Caco-2 (cell line): ENCODE measurements around the gene FKBP14. TPM values are rescaled to one million over a fixed set of nuclear protein-coding genes. Genes with fewer than 3 reads are reported as not detected.

ENCODE experiments used
- BruUV-seq: library from RNA; stranded (reverse); fragments of 400-500 nt; replicated peaks from 2 replicates; lab custom pipeline; 2021; lab: Mats Ljungman, UMichigan
- CTCF ChIA-PET: fragments of 300-600 bp; sonication (Branson Sonifier 250); formaldehyde crosslinking; loops from one replicate; lab custom pipeline; 2022; ENCODE audit warnings: antibody characterized with exemption; lab: Charles Lee
- POLR2A ChIA-PET: fragments of 300-600 bp; sonication (Branson Sonifier 250); formaldehyde crosslinking; loops from one replicate; lab custom pipeline; 2022; ENCODE audit warnings: antibody characterized with exemption; lab: Charles Lee
- DNase-seq, 2 experiments: peaks; one replicate each; pipeline versions ENCODE4 v3.0.0 to v3.0.0-alpha.2; 2020 to 2022
- H3K27me3 ChIP-seq: replicated peaks from 2 replicates; pipeline ENCODE4 v1.6.0; 2011; ENCODE audit warnings: low read length; ENCODE audit not compliant: control insufficient read depth, insufficient read depth
- H3K36me3 ChIP-seq: 2 replicates; pipeline ENCODE4 v1.5.1; 2011; ENCODE audit warnings: low read length; ENCODE audit not compliant: control insufficient read depth, insufficient read depth
- H3K4me1 ChIP-seq: fragments of 250-450 bp; sonication (Bioruptor Pico); 2 replicates; pipeline ENCODE4 v1.5.1; 2020; ENCODE audit warnings: mild to moderate bottlenecking
- H3K4me3 ChIP-seq: 2 replicates; pipeline ENCODE4 v1.5.1; 2011; ENCODE audit warnings: low read depth, mild to moderate bottlenecking, control low read depth, low read length
- H3K9me3 ChIP-seq: fragments of 250-450 bp; sonication (Bioruptor Pico); 2 replicates; pipeline ENCODE4 v1.5.1; 2020; ENCODE audit warnings: mild to moderate bottlenecking, moderate library complexity
- H3K27ac Mint-ChIP-seq: one replicate; pipeline ENCODE4 v1.8.0; 2022; ENCODE audit warnings: mixed read lengths; ENCODE audit not compliant: unreplicated experiment
- H3K27me3 Mint-ChIP-seq: one replicate; pipeline ENCODE4 v1.8.0; 2022; ENCODE audit warnings: mixed read lengths; ENCODE audit not compliant: insufficient read depth, unreplicated experiment
- H3K36me3 Mint-ChIP-seq: one replicate; pipeline ENCODE4 v1.8.0; 2022; ENCODE audit warnings: mild to moderate bottlenecking, mixed read lengths; ENCODE audit not compliant: insufficient read depth, unreplicated experiment
- H3K4me1 Mint-ChIP-seq: one replicate; pipeline ENCODE4 v1.8.0; 2022; ENCODE audit warnings: low read depth, mixed read lengths; ENCODE audit not compliant: unreplicated experiment
- H3K4me3 Mint-ChIP-seq: one replicate; pipeline ENCODE4 v1.8.0; 2022; ENCODE audit warnings: mild to moderate bottlenecking, moderate library complexity, mixed read lengths; ENCODE audit not compliant: unreplicated experiment
- H3K9me3 Mint-ChIP-seq: one replicate; pipeline ENCODE4 v1.8.0; 2022; ENCODE audit warnings: mixed read lengths; ENCODE audit not compliant: unreplicated experiment
- CTCF ChIP-seq, 2 experiments: fragments of 200-600 bp in 1 of 2; IDR thresholded peaks; 1 replicate in 1 of 2; 2 replicates in 1 of 2; pipeline versions ENCODE4 v1.5.1 to v1.8.0; 2011 to 2022; ENCODE audit warnings: antibody characterized with exemption in 1 of 2, control low read depth in 1 of 2, inconsistent platforms in 1 of 2, low read depth in 1 of 2, low read length in 1 of 2, mild to moderate bottlenecking in 1 of 2, moderate library complexity in 1 of 2; ENCODE audit not compliant: insufficient read depth in 1 of 2, severe bottlenecking in 1 of 2, unreplicated experiment in 1 of 2
- intact Hi-C: fragments of 100-400 bp; cut with micrococcal nuclease; formaldehyde crosslinking; loops from one replicate; pipeline ENCODE4 v1.10.0; 2022; ENCODE audit not compliant: unreplicated experiment
- total RNA-seq: library from RNA; stranded (reverse); gene quantifications from 2 replicates; pipeline ENCODE4 v1.2.3, GENCODE V29; 2022

Gene FKBP14
- total RNA-seq, 1 experiment from 2014 or later, result 17.5 TPM

- Mint-ChIP-seq H3K9me3 (no peaks in the 10 kb centered on the region), H3K36me3 (no peaks in the 10 kb centered on the region), H3K27me3 (no peaks in the 10 kb centered on the region), H3K4me3 (no peak overlapping the region), H3K4me1 (no peaks in the 10 kb centered on the region), H3K27ac (no peak overlapping the region)
- ChIA-PET POLR2A (no interaction called here), CTCF (interaction anchor here (0.6 kb wide), 1 partner anchor 198 kb away, joined by 3 read pairs; no protein-coding TSS in a partner anchor)
- no peak for DNase-seq
- no TSS peak for BruUV-seq
- intact Hi-C loops, result loop anchor here (1.0 kb wide), 1 partner anchor 50 kb away; no protein-coding TSS in a partner anchor
- Histone ChIP-seq H3K4me3 (no peak overlapping the region), H3K27me3 (no peaks in the 10 kb centered on the region), H3K36me3 (no peaks in the 10 kb centered on the region), H3K9me3 (no peaks in the 10 kb centered on the region), H3K4me1 (no peaks in the 10 kb centered on the region)
- TF ChIP-seq CTCF (IDR thresholded peaks at IDR 0.05; ENCODE audit: insufficient read depth in 1 of 2, low read depth in 1 of 2, low read length in 1 of 2, severe bottlenecking in 1 of 2, unreplicated experiment in 1 of 2), result peak in 1 of 2 experiments; percentile 19
Observed at GRCh38 chr7:30012757-30013156, 13.7 kb downstream of the FKBP14 start.

GRCh38 chr7:30010021-30010420, 16.5 kb downstream of the FKBP14 start:
- BruUV-seq, result no TSS peak
- intact Hi-C loops, result no loop called here

GRCh38 chr7:30005464-30005863, 21.0 kb downstream of the FKBP14 start:
- Histone ChIP-seq H3K4me1 (no peaks in the 10 kb centered on the region), H3K9me3 (no peaks in the 10 kb centered on the region), H3K36me3 (no peaks in the 10 kb centered on the region), H3K27me3 (no peaks in the 10 kb centered on the region), H3K4me3 (no peak overlapping the region)
- H3K9me3 Mint-ChIP-seq, result no peaks in the 10 kb centered on the region
- intact Hi-C loops, result no loop called here
- BruUV-seq, result no TSS peak
- no peaks in the 10 kb centered on the region for H3K4me1 Mint-ChIP-seq
- no peak for DNase-seq
- ChIA-PET POLR2A (no interaction called here), CTCF (no interaction called here)
- no peaks in the 10 kb centered on the region for H3K36me3 Mint-ChIP-seq
- TF ChIP-seq CTCF (IDR thresholded peaks at IDR 0.05; ENCODE audit: insufficient read depth in 1 of 2, low read depth in 1 of 2, low read length in 1 of 2, severe bottlenecking in 1 of 2, unreplicated experiment in 1 of 2), result no peak
- H3K27ac Mint-ChIP-seq, result no peak overlapping the region
- no peaks in the 10 kb centered on the region for H3K27me3 Mint-ChIP-seq
- H3K4me3 Mint-ChIP-seq, result no peak overlapping the region

More at GRCh38 chr7:30010021-30010420, 16.5 kb downstream of the FKBP14 start:
- no peaks in the 10 kb centered on the region for H3K36me3 ChIP-seq
- Mint-ChIP-seq H3K9me3 (no peaks in the 10 kb centered on the region), H3K27ac (no peak overlapping the region), H3K4me3 (no peak overlapping the region), H3K4me1 (no peaks in the 10 kb centered on the region), H3K36me3 (no peaks in the 10 kb centered on the region), H3K27me3 (no peaks in the 10 kb centered on the region)
- no peak for DNase-seq
- no peaks in the 10 kb centered on the region for H3K9me3 ChIP-seq
- no peak for TF ChIP-seq CTCF (IDR thresholded peaks at IDR 0.05; ENCODE audit: insufficient read depth in 1 of 2, low read depth in 1 of 2, low read length in 1 of 2, severe bottlenecking in 1 of 2, unreplicated experiment in 1 of 2)
- CTCF ChIA-PET, result no interaction called here
- no peak overlapping the region for H3K4me3 ChIP-seq
- POLR2A ChIA-PET, result no interaction called here
- no peaks in the 10 kb centered on the region for H3K27me3 ChIP-seq
- no peaks in the 10 kb centered on the region for H3K4me1 ChIP-seq
